Activated naive CD8-positive, alpha-beta T cell treated with anti-CD3 and anti-CD28 coated beads, Interleukin-2, amount 10 ng/mL, durations not matched to agents 7 days and 5 days (primary cell): ENCODE results near the gene ADCY4. TPM values are rescaled to one million over a fixed set of nuclear protein-coding genes. Genes with fewer than 3 reads are reported as not detected.
"Not testable (repeated sequence)": the region's sequence is repeated elsewhere in the genome, so short reads cannot be mapped to it uniquely, and the experiment has no call there.

Experiments used
- ATAC-seq: fragments of 150-1000 bp; cut with Tn5 transposase; one replicate; pipeline ENCODE4 v1.10.0; 2021; ENCODE audit warnings: low read depth, moderate library complexity
- POLR2A ChIA-PET: fragments of 350-600 bp; sonication (Branson Sonifier 250); formaldehyde crosslinking; loops from one replicate; lab custom pipeline; 2021; ENCODE audit warnings: antibody characterized with exemption; lab: Charles Lee
- DNase-seq: peaks from one replicate; pipeline ENCODE4 v3.0.0; 2021
- H3K27ac Mint-ChIP-seq: one replicate; pipeline ENCODE4 v1.8.0; 2022; ENCODE audit warnings: mild to moderate bottlenecking, mixed read lengths
- H3K27me3 Mint-ChIP-seq: one replicate; pipeline ENCODE4 v1.8.0; 2022; ENCODE audit warnings: mild to moderate bottlenecking, moderate library complexity, mixed read lengths
- H3K36me3 Mint-ChIP-seq: one replicate; pipeline ENCODE4 v1.8.0; 2021; ENCODE audit warnings: mild to moderate bottlenecking, mixed read lengths
- H3K4me1 Mint-ChIP-seq: one replicate; pipeline ENCODE4 v1.8.0; 2021; ENCODE audit warnings: mixed read lengths
- H3K4me3 Mint-ChIP-seq: one replicate; pipeline ENCODE4 v1.8.0; 2022; ENCODE audit warnings: mild to moderate bottlenecking, moderate library complexity, mixed read lengths
- H3K9me3 Mint-ChIP-seq: one replicate; pipeline ENCODE4 v1.8.0; 2021; ENCODE audit warnings: mixed read lengths
- total RNA-seq, 2 experiments: library from RNA; stranded (reverse); gene quantifications; one replicate each; pipeline ENCODE4 v1.2.3, GENCODE V29; 2021

The ADCY4 gene
- total RNA-seq, 2 experiments from 2014 or later: 4.4 to 6.3 TPM

DNA sequence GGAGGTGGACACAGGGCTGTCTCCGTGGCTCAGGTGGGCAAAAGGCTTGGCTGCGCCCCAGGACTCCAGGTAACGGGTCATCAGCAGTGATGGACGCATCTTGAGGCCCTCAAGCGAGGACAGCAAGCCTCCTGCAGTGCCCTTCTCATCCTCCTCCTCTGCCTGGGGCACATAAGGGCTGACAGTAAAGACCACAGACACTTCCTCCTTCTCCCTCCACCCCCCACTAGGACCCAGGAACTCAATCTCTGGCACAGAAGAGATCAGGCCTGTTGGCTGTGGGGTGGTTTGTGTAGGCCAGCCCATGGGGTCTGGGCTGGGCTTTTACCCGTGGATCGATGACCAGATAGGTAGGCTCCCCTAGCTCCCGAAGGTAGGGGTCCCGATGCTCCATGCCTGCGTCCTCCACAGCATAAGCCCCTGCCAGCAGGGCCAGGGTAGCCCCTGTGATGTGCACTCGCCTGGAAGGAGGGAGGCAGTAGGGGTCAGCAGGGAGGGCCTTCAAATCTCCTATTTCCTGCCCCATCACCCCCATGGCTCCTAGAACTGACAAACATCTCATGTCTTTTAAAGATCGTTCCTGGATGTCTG lies 5.7 kb downstream of the ADCY4 start:
- Mint-ChIP-seq H3K27me3 (peaks cover 22% of the 10 kb centered on the region), H3K4me3 (no peak overlapping the region), H3K27ac (peak overlapping the region; percentile 50), H3K9me3 (no peaks in the 10 kb centered on the region), H3K4me1 (peaks cover 49% of the 10 kb centered on the region), H3K36me3 (no peaks in the 10 kb centered on the region)
- POLR2A ChIA-PET: interaction anchor here (0.8 to 6.8 kb wide), 5 partner anchors 16 to 140 kb away, joined by 3 to 135 read pairs (median 4); partner anchors contain the start of genes CBLN3, IPO4, KHNYN and LTB4R
- DNase-seq (peak; percentile 40), ATAC-seq (peak; percentile 19)

- not testable (repeated sequence) for H3K36me3 Mint-ChIP-seq, H3K9me3 Mint-ChIP-seq, ATAC-seq, H3K4me3 Mint-ChIP-seq, H3K27ac Mint-ChIP-seq
- POLR2A ChIA-PET: interaction anchor here (1.0 to 1.5 kb wide), 2 partner anchors 85 to 102 kb away, joined by 5 to 10 read pairs; partner anchors contain the start of genes KHNYN and TINF2
- peaks cover 11% of the 10 kb centered on the region for H3K27me3 Mint-ChIP-seq
- H3K4me1 Mint-ChIP-seq: peaks cover 44% of the 10 kb centered on the region
- DNase-seq: peak; percentile 39
Measured at GRCh38 chr14:24327914-24328313, 7.0 kb downstream of the ADCY4 start.

GRCh38 chr14:24327303-24327702 lies 7.6 kb downstream of the ADCY4 start:
- Mint-ChIP-seq H3K36me3 (no peaks in the 10 kb centered on the region), H3K4me1 (peaks cover 41% of the 10 kb centered on the region), H3K27me3 (peaks cover 9% of the 10 kb centered on the region), H3K4me3 (peak overlapping the region; percentile 65), H3K9me3 (no peaks in the 10 kb centered on the region), H3K27ac (peak overlapping the region; percentile 86)
- POLR2A ChIA-PET: interaction anchor here (0.6 to 1.5 kb wide), 5 partner anchors 12 to 685 kb away, joined by 3 to 10 read pairs (median 5); partner anchors contain the start of genes KHNYN, RIPK3 and TINF2
- ATAC-seq (no peak), DNase-seq (peak; percentile 32)

DNA sequence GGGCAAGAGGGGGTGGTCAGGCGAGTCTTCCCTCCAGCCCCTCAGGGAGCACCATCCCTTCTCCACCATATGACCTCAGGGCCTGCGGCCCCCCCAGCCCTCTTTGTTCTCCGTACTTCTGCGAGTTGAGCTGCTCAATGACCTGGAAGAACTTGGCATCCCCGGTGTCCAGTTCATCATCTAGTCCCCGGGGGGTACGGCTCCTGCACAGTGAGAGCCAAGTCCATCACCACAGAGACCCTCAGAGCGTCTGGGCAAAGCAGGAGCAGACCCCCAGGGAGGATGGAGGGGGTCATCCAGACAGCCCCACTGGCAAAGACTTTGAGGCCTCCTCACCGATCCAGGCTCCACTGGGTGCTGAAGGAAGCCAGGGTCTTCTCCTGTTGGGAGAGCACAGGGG lies 8.9 kb downstream of the ADCY4 start:
- Mint-ChIP-seq H3K27me3 (peaks cover 5% of the 10 kb centered on the region), H3K27ac (no peak overlapping the region), H3K9me3 (no peaks in the 10 kb centered on the region), H3K4me3 (no peak overlapping the region), H3K4me1 (peaks cover 32% of the 10 kb centered on the region), H3K36me3 (no peaks in the 10 kb centered on the region)
- ATAC-seq (no peak), DNase-seq (no peak)
- POLR2A ChIA-PET: interaction anchor here (1.3 to 1.4 kb wide), 2 partner anchors 84 to 104 kb away, joined by 3 read pairs; partner anchors contain the start of genes CBLN3 and KHNYN

DNA sequence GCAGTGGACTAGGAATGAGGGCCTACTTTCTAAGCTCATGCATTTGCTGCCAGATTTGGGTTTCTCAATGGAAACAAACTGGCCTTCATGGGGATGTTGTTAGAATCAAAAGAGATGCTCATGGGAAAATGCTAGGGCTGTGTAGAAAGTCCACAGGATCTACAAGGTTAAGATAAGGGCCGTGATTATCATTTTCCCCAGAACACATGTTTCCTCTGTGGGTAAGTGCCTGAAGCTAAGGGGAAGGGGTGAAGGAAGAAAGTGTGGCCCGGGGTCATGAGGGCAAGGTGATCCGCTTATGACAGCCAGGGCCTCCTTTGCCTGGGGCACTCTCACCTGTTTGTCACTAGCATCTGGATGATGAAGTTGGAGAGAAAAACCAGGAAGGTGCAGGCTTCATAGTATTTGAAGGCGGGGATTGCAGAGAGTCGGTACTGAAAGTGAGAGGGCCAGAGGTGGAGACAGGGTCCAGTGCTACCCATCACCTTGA lies 9.8 kb downstream of the ADCY4 start:
- Mint-ChIP-seq H3K36me3 (no peaks in the 10 kb centered on the region), H3K27ac (no peak overlapping the region), H3K4me1 (peaks cover 29% of the 10 kb centered on the region), H3K4me3 (no peak overlapping the region), H3K27me3 (peaks cover 6% of the 10 kb centered on the region), H3K9me3 (no peaks in the 10 kb centered on the region)
- POLR2A ChIA-PET: interaction anchor here (1.2 to 1.4 kb wide), 3 partner anchors 83 to 112 kb away, joined by 3 read pairs; partner anchors contain the start of genes CBLN3 and KHNYN
- ATAC-seq (no peak), DNase-seq (no peak)

GRCh38 chr14:24324024-24324423 lies 10.8 kb downstream of the ADCY4 start:
- Mint-ChIP-seq H3K36me3 (no peaks in the 10 kb centered on the region), H3K4me1 (peaks cover 19% of the 10 kb centered on the region), H3K4me3 (no peak overlapping the region), H3K27me3 (peaks cover 13% of the 10 kb centered on the region), H3K27ac (no peak overlapping the region), H3K9me3 (no peaks in the 10 kb centered on the region)
- no peak for ATAC-seq
- POLR2A ChIA-PET: no interaction called here
- DNase-seq: no peak

- Mint-ChIP-seq H3K4me1 (peaks cover 14% of the 10 kb centered on the region), H3K27ac (peak overlapping the region; percentile 22), H3K4me3 (no peak overlapping the region), H3K36me3 (no peaks in the 10 kb centered on the region), H3K9me3 (no peaks in the 10 kb centered on the region), H3K27me3 (peaks cover 13% of the 10 kb centered on the region)
- POLR2A ChIA-PET: interaction anchor here (1.6 kb wide), 1 partner anchor 77 kb away, joined by 4 read pairs; no protein-coding TSS in a partner anchor
- ATAC-seq: no peak
- no peak for DNase-seq
Measured at GRCh38 chr14:24323341-24323740, 11.5 kb downstream of the ADCY4 start.

DNA sequence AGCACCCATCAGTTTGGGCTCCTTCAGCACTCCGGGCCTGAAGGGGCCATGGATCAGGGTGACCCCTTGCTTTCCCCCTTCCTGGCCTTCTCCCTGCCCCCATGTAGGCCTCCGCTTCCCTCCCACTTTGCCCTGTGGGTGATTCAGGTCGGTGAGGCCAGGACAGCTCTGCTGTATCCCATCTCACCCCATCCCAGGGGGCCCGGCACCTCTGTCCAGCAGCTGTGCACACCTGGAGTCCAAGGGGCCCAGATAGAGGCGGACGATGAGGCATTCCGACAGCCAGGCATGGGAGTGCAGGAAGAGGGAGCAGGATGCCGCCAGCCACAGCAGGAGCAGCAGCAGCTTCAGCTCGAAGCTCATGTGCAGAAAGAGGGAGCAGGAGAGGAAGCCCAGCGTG lies 12.2 kb downstream of the ADCY4 start:
- H3K27me3 Mint-ChIP-seq: peaks cover 13% of the 10 kb centered on the region
- H3K36me3 Mint-ChIP-seq: no peaks in the 10 kb centered on the region
- H3K27ac Mint-ChIP-seq: no peak overlapping the region
- ATAC-seq (no peak), DNase-seq (no peak)
- POLR2A ChIA-PET: interaction anchor here (0.6 to 1.6 kb wide), 2 partner anchors 76 to 151 kb away, joined by 4 read pairs; no protein-coding TSS in a partner anchor
- no peak overlapping the region for H3K4me3 Mint-ChIP-seq
- no peaks in the 10 kb centered on the region for H3K9me3 Mint-ChIP-seq
- peaks cover 14% of the 10 kb centered on the region for H3K4me1 Mint-ChIP-seq

DNA sequence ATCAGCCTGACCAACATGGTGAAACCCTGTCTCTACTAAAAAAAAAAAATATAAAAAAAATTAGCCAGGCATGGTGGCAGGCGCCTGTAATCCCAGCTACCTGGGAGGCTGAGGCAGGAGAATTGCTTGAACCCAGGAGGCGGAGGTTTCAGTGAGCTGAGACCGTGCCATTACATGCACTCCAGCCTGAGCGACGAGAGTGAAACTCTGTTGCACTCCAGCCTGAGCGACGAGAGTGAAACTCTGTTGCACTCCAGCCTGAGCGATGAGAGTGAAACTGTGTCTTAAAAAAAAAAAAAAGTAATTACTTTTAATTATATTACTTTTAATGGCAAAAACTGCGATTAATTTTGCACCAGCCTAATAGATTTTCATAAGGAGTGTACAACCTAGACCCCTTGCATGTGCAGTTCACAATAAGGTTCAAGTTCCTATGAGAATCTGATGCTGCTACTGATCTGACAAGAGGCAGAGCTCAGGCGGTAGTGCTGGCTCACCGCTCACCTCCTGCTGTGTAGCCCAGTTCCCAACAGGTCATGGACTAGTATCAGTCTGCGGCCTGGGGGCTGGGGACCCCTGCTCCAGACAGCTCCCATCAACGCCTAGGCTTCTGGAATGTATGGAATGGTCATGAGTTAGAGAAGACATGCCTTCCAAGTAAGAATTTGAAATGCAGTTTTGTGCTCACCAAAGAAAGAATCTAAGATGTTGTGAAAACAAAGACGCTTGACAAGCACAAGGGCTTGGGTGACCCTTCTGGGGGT lies 13.5 kb downstream of the ADCY4 start:
- ATAC-seq (no peak), DNase-seq (no peak)
- peaks cover 4% of the 10 kb centered on the region for H3K36me3 Mint-ChIP-seq
- H3K9me3 Mint-ChIP-seq: no peaks in the 10 kb centered on the region
- peaks cover 13% of the 10 kb centered on the region for H3K27me3 Mint-ChIP-seq
- peaks cover 11% of the 10 kb centered on the region for H3K4me1 Mint-ChIP-seq
- POLR2A ChIA-PET: interaction anchor here (1.6 kb wide), 1 partner anchor 75 kb away, joined by 4 read pairs; no protein-coding TSS in a partner anchor
- no peak overlapping the region for H3K4me3 Mint-ChIP-seq
- no peak overlapping the region for H3K27ac Mint-ChIP-seq

DNA sequence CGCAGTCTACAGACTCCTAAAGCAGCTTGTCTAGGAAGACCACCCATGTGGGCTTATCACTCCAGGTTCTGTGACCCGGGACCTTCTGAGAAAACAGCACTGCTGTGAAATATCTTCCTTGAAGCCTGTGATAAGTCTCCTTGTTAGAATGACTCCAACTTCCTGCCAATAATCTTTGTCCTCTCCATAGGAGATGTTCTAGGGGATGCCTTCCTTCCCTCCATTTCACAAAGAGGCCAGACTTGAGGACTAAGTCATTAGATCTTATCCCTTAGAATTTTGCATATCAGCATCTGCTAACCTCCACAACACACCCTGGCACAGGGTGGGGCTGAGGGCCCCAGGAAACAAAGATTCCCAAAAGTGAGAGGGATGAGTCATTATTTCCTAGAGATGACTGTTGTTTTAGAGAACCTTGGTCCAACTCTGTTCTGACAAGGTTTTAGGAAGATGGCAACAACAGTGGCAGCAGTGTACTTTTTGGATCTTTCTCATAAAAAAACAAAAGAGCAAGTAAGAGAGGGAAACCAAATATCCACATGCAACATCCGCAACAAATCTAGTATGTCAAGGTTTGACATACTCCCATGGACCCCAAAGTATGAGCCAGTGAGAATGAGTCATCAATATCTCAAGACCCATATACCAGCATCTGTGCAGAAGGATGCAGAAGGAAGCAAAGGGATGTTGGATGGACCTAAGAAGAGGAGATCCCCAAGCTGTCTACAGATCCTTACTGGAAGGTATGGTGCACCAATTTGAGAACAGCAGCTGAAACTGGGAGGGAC lies 17.5 kb downstream of the ADCY4 start:
- H3K4me1 Mint-ChIP-seq: peaks cover 38% of the 10 kb centered on the region
- POLR2A ChIA-PET: interaction anchor here (0.5 kb wide), 1 partner anchor 44 kb away, joined by 3 read pairs; no protein-coding TSS in a partner anchor
- peaks cover 12% of the 10 kb centered on the region for H3K27me3 Mint-ChIP-seq
- H3K4me3 Mint-ChIP-seq: no peak overlapping the region
- H3K36me3 Mint-ChIP-seq: peaks cover 16% of the 10 kb centered on the region
- DNase-seq (no peak), ATAC-seq (no peak)
- no peak overlapping the region for H3K27ac Mint-ChIP-seq
- H3K9me3 Mint-ChIP-seq: no peaks in the 10 kb centered on the region

GRCh38 chr14:24316597-24316950 lies 18.3 kb downstream of the ADCY4 start:
- no peak for ATAC-seq
- no peak for DNase-seq
- H3K4me3 Mint-ChIP-seq: no peak overlapping the region
- POLR2A ChIA-PET: no interaction called here
- H3K27ac Mint-ChIP-seq: no peak overlapping the region
- H3K27me3 Mint-ChIP-seq: peaks cover 12% of the 10 kb centered on the region
- H3K36me3 Mint-ChIP-seq: peaks cover 19% of the 10 kb centered on the region
- no peaks in the 10 kb centered on the region for H3K9me3 Mint-ChIP-seq
- H3K4me1 Mint-ChIP-seq: peaks cover 46% of the 10 kb centered on the region

GRCh38 chr14:24315807-24316596 lies 18.9 kb downstream of the ADCY4 start:
- H3K4me1 Mint-ChIP-seq: peaks cover 46% of the 10 kb centered on the region
- ATAC-seq (no peak), DNase-seq (no peak)
- peak overlapping the region; percentile 17 for H3K27ac Mint-ChIP-seq
- POLR2A ChIA-PET: no interaction called here
- H3K27me3 Mint-ChIP-seq: peaks cover 12% of the 10 kb centered on the region
- H3K9me3 Mint-ChIP-seq: no peaks in the 10 kb centered on the region
- no peak overlapping the region for H3K4me3 Mint-ChIP-seq
- peaks cover 19% of the 10 kb centered on the region for H3K36me3 Mint-ChIP-seq
